ENCODE results near the gene NAPA. TPM values are rescaled to one million over a fixed set of nuclear protein-coding genes. Genes with fewer than 3 reads are reported as not detected.

The NAPA gene
- polyA plus RNA-seq, 3 donors = 77.5 to 135 (median 111) TPM

DNA sequence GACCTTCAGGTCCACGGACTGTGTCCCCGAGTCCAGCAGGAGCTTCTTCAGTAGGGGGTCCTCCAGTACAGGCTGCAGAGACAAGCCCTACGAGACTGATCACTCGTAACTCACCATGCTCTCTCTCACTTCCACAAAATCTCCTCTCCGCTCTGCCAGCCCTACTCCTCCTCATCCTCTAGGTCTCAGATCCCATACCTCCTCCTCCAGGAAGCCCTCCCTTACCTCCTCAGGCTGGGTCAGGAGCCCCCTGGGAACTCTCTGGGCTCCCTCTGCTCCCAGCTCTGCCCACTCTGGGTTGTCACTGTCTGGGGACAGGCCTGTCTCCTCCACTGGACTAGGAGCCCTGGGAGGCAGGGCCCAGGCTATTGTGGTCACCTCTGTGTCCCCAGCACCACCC lies 23.9 kb upstream of the NAPA start:
- Histone ChIP-seq H3K9ac (ENCODE audit: insufficient read depth, low read length, poor library complexity, severe bottlenecking) (no peak overlapping the region), H3K27ac (ENCODE audit: low read depth in 1 of 2, low read length in 2 of 2) (no peak overlapping the region), H3K36me3 (replicated peaks in 1 of 2; ENCODE audit: control insufficient read depth in 1 of 2, insufficient read depth in 2 of 2, low read length in 2 of 2) (no peaks in the 10 kb centered on the region), H3K79me2 (ENCODE audit: insufficient read depth, low read length) (no peaks in the 10 kb centered on the region), H4K20me1 (ENCODE audit: insufficient read depth, low read length) (no peaks in the 10 kb centered on the region), H2AFZ (ENCODE audit: insufficient read depth, low read depth, low read length, poor library complexity, severe bottlenecking) (no peak overlapping the region), H3K4me2 (replicated peaks; ENCODE audit: extremely low read depth, low read length, poor library complexity, severe bottlenecking) (no peak overlapping the region), H3K9me3 (replicated peaks in 1 of 2; ENCODE audit: control insufficient read depth in 1 of 2, insufficient read depth in 1 of 2, low read length in 2 of 2) (no peaks in the 10 kb centered on the region), H3K27me3 (ENCODE audit: control insufficient read depth in 2 of 2, insufficient read depth in 2 of 2, low read length in 2 of 2) (peaks cover 0 to 5% of the 10 kb centered on the region in 2 donors), H3K4me1 (ENCODE audit: control insufficient read depth in 1 of 2, insufficient read depth in 2 of 2, low read length in 2 of 2) (no peaks in the 10 kb centered on the region), H3K4me3 (replicated peaks in 1 of 3; ENCODE audit: low read depth in 2 of 3, low read length in 3 of 3) (no peak overlapping the region)
- Mint-ChIP-seq H3K4me1 (no peaks in the 10 kb centered on the region), H3K4me3 (no peak overlapping the region), H3K9me3 (peaks cover 0 to 3% (median 0%) of the 10 kb centered on the region in 7 donors), H3K36me3 (no peaks in the 10 kb centered on the region), H3K27ac (peak overlapping the region in 2 of 7 donors; percentile 19 to 68), H3K27me3 (ENCODE audit: low read depth in 3 of 3) (peaks cover 13 to 24% (median 17%) of the 10 kb centered on the region in 3 donors)
- 87% methylated on average over 5 of the region's 5 CpGs for WGBS (ENCODE audit: insufficient coverage)
- DNase-seq = no peak
- intact Hi-C loops (cut with micrococcal nuclease) = no loop called here
- TF ChIP-seq, protein P1, sequence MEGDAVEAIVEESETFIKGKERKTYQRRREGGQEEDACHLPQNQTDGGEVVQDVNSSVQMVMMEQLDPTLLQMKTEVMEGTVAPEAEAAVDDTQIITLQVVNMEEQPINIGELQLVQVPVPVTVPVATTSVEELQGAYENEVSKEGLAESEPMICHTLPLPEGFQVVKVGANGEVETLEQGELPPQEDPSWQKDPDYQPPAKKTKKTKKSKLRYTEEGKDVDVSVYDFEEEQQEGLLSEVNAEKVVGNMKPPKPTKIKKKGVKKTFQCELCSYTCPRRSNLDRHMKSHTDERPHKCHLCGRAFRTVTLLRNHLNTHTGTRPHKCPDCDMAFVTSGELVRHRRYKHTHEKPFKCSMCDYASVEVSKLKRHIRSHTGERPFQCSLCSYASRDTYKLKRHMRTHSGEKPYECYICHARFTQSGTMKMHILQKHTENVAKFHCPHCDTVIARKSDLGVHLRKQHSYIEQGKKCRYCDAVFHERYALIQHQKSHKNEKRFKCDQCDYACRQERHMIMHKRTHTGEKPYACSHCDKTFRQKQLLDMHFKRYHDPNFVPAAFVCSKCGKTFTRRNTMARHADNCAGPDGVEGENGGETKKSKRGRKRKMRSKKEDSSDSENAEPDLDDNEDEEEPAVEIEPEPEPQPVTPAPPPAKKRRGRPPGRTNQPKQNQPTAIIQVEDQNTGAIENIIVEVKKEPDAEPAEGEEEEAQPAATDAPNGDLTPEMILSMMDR (IDR thresholded peaks at IDR 0.05) = no peak

DNA sequence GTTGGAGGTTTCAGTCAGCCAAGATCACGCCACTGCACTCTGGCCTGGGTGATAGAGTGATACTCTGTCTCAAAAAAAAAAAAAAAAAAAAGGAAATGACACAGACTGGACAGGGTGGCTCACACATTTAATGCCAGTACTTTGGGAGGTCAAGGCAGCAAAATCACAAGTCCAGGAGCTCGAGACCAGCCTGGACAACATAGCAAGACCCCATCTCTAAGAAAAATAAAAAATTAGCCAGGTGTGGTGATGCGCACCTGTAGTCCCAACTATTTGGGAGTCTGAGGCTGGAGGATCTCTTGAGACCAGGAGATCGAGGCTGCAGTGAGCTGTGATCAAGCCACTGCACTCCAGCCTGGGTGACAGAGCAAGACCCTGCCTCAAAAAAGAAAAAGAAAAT lies 22.6 kb upstream of the NAPA start:
- Mint-ChIP-seq H3K36me3 (no peaks in the 10 kb centered on the region), H3K4me1 (no peaks in the 10 kb centered on the region)

More for the DNA sequence above, 22.6 kb upstream of the NAPA start:
- Histone ChIP-seq H3K4me2 (replicated peaks; ENCODE audit: extremely low read depth, low read length, poor library complexity, severe bottlenecking) (no peak overlapping the region), H4K20me1 (ENCODE audit: insufficient read depth, low read length) (no peaks in the 10 kb centered on the region), H3K4me1 (ENCODE audit: control insufficient read depth in 1 of 2, insufficient read depth in 2 of 2, low read length in 2 of 2) (no peaks in the 10 kb centered on the region), H3K4me3 (replicated peaks in 1 of 3; ENCODE audit: low read depth in 2 of 3, low read length in 3 of 3) (no peak overlapping the region), H3K9me3 (replicated peaks in 1 of 2; ENCODE audit: control insufficient read depth in 1 of 2, insufficient read depth in 1 of 2, low read length in 2 of 2) (no peaks in the 10 kb centered on the region), H3K27me3 (ENCODE audit: control insufficient read depth in 2 of 2, insufficient read depth in 2 of 2, low read length in 2 of 2) (peaks cover 0 to 3% of the 10 kb centered on the region in 2 donors), H3K79me2 (ENCODE audit: insufficient read depth, low read length) (no peaks in the 10 kb centered on the region), H3K27ac (ENCODE audit: low read depth in 1 of 2, low read length in 2 of 2) (no peak overlapping the region), H3K9ac (ENCODE audit: insufficient read depth, low read length, poor library complexity, severe bottlenecking) (no peak overlapping the region), H2AFZ (ENCODE audit: insufficient read depth, low read depth, low read length, poor library complexity, severe bottlenecking) (no peak overlapping the region), H3K36me3 (replicated peaks in 1 of 2; ENCODE audit: control insufficient read depth in 1 of 2, insufficient read depth in 2 of 2, low read length in 2 of 2) (no peaks in the 10 kb centered on the region)
- H3K4me3 Mint-ChIP-seq = no peak overlapping the region
- H3K27me3 Mint-ChIP-seq (ENCODE audit: low read depth in 3 of 3) = peaks cover 5 to 19% (median 14%) of the 10 kb centered on the region in 3 donors
- no peak overlapping the region for H3K27ac Mint-ChIP-seq
- DNase-seq = no peak
- WGBS (ENCODE audit: insufficient coverage) = 100% methylated on average over 2 of the region's 4 CpGs
- intact Hi-C loops (cut with micrococcal nuclease) = no loop called here
- TF ChIP-seq, protein P1 (IDR thresholded peaks at IDR 0.05) = no peak
- peaks cover 0 to 3% (median 0%) of the 10 kb centered on the region in 7 donors for H3K9me3 Mint-ChIP-seq

Data from CD14-positive monocyte (primary cell).